Measurements from ENCODE around the gene PCDHGA11.
"Not testable (repeated sequence)": the region's sequence is repeated elsewhere in the genome, so short reads cannot be mapped to it uniquely, and the experiment has no call there.

The PCDHGA11 gene

GRCh38 chr5:141398608-141399007 is 22.2 kb upstream of the PCDHGA11 start:
- no peak for DNase-seq (ENCODE audit: extremely low read depth in 1 of 2, low read depth in 1 of 2)

GRCh38 chr5:141399555-141400258 is 21.1 kb upstream of the PCDHGA11 start:
- DNase-seq (ENCODE audit: extremely low read depth in 1 of 2, low read depth in 1 of 2), result no peak

- DNase-seq (ENCODE audit: extremely low read depth in 1 of 2, low read depth in 1 of 2), result no peak
Measured at GRCh38 chr5:141402553-141403243, 18.2 kb upstream of the PCDHGA11 start, which contains the start of gene PCDHGA9. Gene PCDHGA9, plus strand, starts transcription at chr5:141402778. Its CDS starts 175 bp downstream, at chr5:141402953.

- DNase-seq (ENCODE audit: extremely low read depth in 1 of 2, low read depth in 1 of 2), result no peak
Measured at GRCh38 chr5:141403387-141403786, 17.5 kb upstream of the PCDHGA11 start.

GRCh38 chr5:141407790-141408505 is 12.9 kb upstream of the PCDHGA11 start, which contains the start of gene PCDHGB6:
Gene PCDHGB6, plus strand, starts transcription at chr5:141408021. Its CDS starts 182 bp downstream, at chr5:141408203.
- DNase-seq (ENCODE audit: extremely low read depth in 1 of 2, low read depth in 1 of 2), result not testable (repeated sequence)

GRCh38 chr5:141409598-141410306 is 11.1 kb upstream of the PCDHGA11 start:
- no peak for DNase-seq (ENCODE audit: extremely low read depth in 1 of 2, low read depth in 1 of 2)

- no peak for DNase-seq (ENCODE audit: extremely low read depth in 1 of 2, low read depth in 1 of 2)
Measured at GRCh38 chr5:141411575-141411974, 9.3 kb upstream of the PCDHGA11 start.

GRCh38 chr5:141412854-141413539 is 7.9 kb upstream of the PCDHGA11 start, which contains the start of gene PCDHGA10:
Gene PCDHGA10, plus strand, starts transcription at chr5:141412987. Its CDS starts 189 bp downstream, at chr5:141413176.
- DNase-seq (ENCODE audit: extremely low read depth in 1 of 2, low read depth in 1 of 2), result peak in 1 of 2 donors; percentile 17

- DNase-seq (ENCODE audit: extremely low read depth in 1 of 2, low read depth in 1 of 2), result no peak
Measured at GRCh38 chr5:141413540-141414069, 7.2 kb upstream of the PCDHGA11 start.

GRCh38 chr5:141414548-141415274 is 6.1 kb upstream of the PCDHGA11 start:
- not testable (repeated sequence) for DNase-seq (ENCODE audit: extremely low read depth in 1 of 2, low read depth in 1 of 2)

- DNase-seq (ENCODE audit: extremely low read depth in 1 of 2, low read depth in 1 of 2), result not testable (repeated sequence)
Measured at GRCh38 chr5:141415275-141415618, 5.6 kb upstream of the PCDHGA11 start.

- DNase-seq (ENCODE audit: extremely low read depth in 1 of 2, low read depth in 1 of 2), result peak in 1 of 2 donors; percentile 35
Measured at GRCh38 chr5:141417494-141418172, 3.2 kb upstream of the PCDHGA11 start, which contains the start of gene PCDHGB7. Gene PCDHGB7, plus strand, starts transcription at chr5:141417677. Its CDS starts 183 bp downstream, at chr5:141417860.

- no peak for DNase-seq (ENCODE audit: extremely low read depth in 1 of 2, low read depth in 1 of 2)
Measured at GRCh38 chr5:141419074-141419880, 1.6 kb upstream of the PCDHGA11 start.

- no peak for DNase-seq (ENCODE audit: extremely low read depth in 1 of 2, low read depth in 1 of 2)
Measured at GRCh38 chr5:141421489-141421855, 621 bp downstream of the PCDHGA11 start.

- DNase-seq (ENCODE audit: extremely low read depth in 1 of 2, low read depth in 1 of 2), result no peak
Measured at GRCh38 chr5:141422742-141423291, 2.0 kb downstream of the PCDHGA11 start.

GRCh38 chr5:141427783-141428426 is 7.1 kb downstream of the PCDHGA11 start:
- DNase-seq (ENCODE audit: extremely low read depth in 1 of 2, low read depth in 1 of 2), result no peak

Data from activated CD8-positive, alpha-beta memory T cell treated with anti-CD3 and anti-CD28 coated beads for 1 hour (primary cell).